SH-SY5Y (cell line): ENCODE data around the gene LRRC10B.

Source experiments
- GATA2 ChIP-seq: IDR thresholded peaks from 2 replicates; pipeline ENCODE4 v1.6.1; 2011; ENCODE audit warnings: mild to moderate bottlenecking, low read depth, low read length
- GATA3 ChIP-seq: IDR thresholded peaks from 2 replicates; pipeline ENCODE4 v1.6.1; 2011; ENCODE audit warnings: low read depth, mild to moderate bottlenecking, low read length, moderate library complexity

DNA sequence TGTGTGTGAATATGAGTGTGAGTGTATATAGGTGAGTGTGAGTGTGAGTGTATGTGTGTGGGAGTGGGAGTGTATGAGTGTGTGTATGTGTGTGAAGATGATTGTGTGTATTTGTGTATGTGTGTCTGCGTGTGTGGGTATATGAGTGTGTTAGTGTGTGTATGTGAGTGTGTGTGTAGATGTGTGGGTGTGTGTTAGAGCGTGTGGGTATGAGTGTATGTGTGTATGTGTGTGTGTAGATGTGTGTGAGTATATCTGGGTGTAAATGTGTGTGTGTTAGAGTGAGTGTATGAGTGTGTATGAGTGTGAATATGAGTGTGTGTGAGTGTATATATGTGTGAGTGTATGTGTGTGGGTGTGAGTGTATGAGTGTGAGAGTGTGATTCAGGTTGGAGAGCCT is 11.1 kb upstream of the LRRC10B start:
- no peak for TF ChIP-seq GATA3
- TF ChIP-seq GATA2: no peak
